ENCODE data around the gene WDR70.

DNA sequence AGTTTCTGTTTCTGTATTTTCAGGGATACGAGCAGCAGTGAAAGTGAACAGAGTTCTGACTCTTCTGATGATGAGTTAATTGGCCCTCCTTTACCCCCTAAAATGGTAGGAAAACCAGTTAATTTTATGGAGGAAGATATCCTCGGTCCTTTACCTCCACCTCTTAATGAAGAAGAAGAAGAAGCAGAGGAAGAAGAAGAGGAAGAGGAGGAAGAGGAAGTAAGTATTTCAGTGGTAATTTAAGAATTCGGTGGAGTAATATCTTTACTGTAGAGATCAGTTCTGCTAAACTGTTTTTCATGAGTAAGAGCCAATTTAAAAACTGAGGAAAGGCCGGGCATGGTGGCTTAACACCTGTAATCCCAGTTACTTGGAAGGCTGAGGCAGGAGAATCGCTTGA, 17.2 kb downstream of the WDR70 start:
- TF ChIP-seq, protein P1, sequence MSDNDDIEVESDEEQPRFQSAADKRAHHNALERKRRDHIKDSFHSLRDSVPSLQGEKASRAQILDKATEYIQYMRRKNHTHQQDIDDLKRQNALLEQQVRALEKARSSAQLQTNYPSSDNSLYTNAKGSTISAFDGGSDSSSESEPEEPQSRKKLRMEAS (IDR thresholded peaks at IDR 0.05), result no peak
- TF ChIP-seq, protein P2, sequence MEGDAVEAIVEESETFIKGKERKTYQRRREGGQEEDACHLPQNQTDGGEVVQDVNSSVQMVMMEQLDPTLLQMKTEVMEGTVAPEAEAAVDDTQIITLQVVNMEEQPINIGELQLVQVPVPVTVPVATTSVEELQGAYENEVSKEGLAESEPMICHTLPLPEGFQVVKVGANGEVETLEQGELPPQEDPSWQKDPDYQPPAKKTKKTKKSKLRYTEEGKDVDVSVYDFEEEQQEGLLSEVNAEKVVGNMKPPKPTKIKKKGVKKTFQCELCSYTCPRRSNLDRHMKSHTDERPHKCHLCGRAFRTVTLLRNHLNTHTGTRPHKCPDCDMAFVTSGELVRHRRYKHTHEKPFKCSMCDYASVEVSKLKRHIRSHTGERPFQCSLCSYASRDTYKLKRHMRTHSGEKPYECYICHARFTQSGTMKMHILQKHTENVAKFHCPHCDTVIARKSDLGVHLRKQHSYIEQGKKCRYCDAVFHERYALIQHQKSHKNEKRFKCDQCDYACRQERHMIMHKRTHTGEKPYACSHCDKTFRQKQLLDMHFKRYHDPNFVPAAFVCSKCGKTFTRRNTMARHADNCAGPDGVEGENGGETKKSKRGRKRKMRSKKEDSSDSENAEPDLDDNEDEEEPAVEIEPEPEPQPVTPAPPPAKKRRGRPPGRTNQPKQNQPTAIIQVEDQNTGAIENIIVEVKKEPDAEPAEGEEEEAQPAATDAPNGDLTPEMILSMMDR (IDR thresholded peaks at IDR 0.05; ENCODE audit: low read depth, low read length, missing input control), result no peak
- TF ChIP-seq, protein P3, sequence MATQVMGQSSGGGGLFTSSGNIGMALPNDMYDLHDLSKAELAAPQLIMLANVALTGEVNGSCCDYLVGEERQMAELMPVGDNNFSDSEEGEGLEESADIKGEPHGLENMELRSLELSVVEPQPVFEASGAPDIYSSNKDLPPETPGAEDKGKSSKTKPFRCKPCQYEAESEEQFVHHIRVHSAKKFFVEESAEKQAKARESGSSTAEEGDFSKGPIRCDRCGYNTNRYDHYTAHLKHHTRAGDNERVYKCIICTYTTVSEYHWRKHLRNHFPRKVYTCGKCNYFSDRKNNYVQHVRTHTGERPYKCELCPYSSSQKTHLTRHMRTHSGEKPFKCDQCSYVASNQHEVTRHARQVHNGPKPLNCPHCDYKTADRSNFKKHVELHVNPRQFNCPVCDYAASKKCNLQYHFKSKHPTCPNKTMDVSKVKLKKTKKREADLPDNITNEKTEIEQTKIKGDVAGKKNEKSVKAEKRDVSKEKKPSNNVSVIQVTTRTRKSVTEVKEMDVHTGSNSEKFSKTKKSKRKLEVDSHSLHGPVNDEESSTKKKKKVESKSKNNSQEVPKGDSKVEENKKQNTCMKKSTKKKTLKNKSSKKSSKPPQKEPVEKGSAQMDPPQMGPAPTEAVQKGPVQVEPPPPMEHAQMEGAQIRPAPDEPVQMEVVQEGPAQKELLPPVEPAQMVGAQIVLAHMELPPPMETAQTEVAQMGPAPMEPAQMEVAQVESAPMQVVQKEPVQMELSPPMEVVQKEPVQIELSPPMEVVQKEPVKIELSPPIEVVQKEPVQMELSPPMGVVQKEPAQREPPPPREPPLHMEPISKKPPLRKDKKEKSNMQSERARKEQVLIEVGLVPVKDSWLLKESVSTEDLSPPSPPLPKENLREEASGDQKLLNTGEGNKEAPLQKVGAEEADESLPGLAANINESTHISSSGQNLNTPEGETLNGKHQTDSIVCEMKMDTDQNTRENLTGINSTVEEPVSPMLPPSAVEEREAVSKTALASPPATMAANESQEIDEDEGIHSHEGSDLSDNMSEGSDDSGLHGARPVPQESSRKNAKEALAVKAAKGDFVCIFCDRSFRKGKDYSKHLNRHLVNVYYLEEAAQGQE (IDR thresholded peaks at IDR 0.05), result no peak
- no peak for TF ChIP-seq TAF1 (conservative IDR thresholded peaks at IDR 0.05)
- TF ChIP-seq GABPA (IDR thresholded peaks at IDR 0.05 in 1 of 2, conservative IDR thresholded peaks at IDR 0.05 in 1 of 2), result no peak
- no peak for TF ChIP-seq JUND (IDR thresholded peaks at IDR 0.05)
- no peak for TF ChIP-seq EGR1 (IDR thresholded peaks at IDR 0.05; ENCODE audit: low read depth in 2 of 2)
- no peak for TF ChIP-seq RAD21 (IDR thresholded peaks at IDR 0.05)

Data from liver (tissue), 3 donors.